ENCODE results near the gene CD3D.

DNA sequence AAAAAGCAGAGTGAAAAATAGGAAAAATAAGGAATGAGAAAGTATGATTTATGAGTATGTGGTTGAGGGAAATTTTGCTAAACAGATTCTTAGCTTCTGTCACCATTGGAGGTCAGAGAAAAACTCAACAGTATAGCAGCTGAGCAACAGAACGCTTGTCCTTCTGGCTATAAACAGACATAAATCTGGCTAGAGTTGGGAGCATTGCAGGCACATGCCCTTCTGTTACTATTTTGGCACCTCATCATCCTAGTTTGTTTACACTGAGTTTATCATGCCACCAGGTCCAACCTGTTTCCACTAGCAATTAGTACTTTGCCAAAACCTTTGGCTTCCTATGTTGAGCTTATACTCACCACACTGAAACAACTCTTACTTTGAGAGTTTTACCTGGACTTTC lies 23.8 kb upstream of the CD3D start:
- TF ChIP-seq, protein P1, sequence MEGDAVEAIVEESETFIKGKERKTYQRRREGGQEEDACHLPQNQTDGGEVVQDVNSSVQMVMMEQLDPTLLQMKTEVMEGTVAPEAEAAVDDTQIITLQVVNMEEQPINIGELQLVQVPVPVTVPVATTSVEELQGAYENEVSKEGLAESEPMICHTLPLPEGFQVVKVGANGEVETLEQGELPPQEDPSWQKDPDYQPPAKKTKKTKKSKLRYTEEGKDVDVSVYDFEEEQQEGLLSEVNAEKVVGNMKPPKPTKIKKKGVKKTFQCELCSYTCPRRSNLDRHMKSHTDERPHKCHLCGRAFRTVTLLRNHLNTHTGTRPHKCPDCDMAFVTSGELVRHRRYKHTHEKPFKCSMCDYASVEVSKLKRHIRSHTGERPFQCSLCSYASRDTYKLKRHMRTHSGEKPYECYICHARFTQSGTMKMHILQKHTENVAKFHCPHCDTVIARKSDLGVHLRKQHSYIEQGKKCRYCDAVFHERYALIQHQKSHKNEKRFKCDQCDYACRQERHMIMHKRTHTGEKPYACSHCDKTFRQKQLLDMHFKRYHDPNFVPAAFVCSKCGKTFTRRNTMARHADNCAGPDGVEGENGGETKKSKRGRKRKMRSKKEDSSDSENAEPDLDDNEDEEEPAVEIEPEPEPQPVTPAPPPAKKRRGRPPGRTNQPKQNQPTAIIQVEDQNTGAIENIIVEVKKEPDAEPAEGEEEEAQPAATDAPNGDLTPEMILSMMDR (IDR thresholded peaks at IDR 0.05), result no peak
- TF ChIP-seq POLR2AphosphoS5 (IDR thresholded peaks at IDR 0.05; ENCODE audit: insufficient read depth in 1 of 2, low read depth in 1 of 2), result peak in 1 of 2 donors; percentile 46
